GM18498 (cell line): ENCODE measurements around the gene OR5D14.

Experiments
- ATAC-seq: cut with Tn5 transposase; IDR thresholded peaks from one replicate; pipeline ENCODE4 v1.9.1; 2021; ENCODE audit warnings: mild to moderate bottlenecking, moderate library complexity; ENCODE audit not compliant: unreplicated experiment

The OR5D14 gene

DNA sequence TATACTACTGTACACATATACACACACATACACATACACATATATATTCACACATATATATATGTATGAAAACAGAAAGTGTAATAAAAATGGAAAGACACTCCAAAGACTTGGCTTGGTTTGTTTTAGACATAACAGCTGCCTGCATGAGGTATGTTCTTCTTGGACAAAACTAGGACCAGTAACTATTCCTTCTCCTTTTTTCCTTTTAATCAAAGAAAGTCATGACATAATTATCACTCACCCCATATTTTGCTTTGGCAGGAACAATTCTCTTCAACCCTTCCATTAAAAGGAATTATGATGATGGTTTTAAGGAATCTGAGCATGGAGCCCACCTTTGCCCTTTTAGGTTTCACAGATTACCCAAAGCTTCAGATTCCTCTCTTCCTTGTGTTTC lies at the start of gene OR5D14:
Gene OR5D14, plus strand, starts transcription at position 301 of the 400 bp plus-strand sequence. Its CDS starts 0 bp downstream, at position 301.
- ATAC-seq, result no peak

DNA sequence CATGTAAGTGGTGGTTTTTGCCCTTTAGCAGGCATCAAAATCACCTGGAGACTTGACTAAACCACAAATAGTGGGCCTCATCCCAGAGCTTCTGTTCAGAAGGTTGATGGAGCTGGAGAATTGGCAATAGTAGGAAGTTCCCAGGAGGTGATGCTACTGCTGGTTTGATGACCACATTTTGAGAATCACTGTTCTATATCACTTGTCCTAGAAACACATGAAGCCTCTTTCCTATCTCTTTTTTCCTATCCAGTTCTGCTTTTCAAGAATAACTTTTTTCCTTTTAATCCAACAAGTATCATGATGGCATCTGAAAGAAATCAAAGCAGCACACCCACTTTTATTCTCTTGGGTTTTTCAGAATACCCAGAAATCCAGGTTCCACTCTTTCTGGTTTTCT lies 22.2 kb upstream of the OR5D14 start, which contains the start of gene OR5D13:
Gene OR5D13, plus strand, starts transcription at position 301 of the 400 bp plus-strand sequence. Its CDS starts 0 bp downstream, at position 301.
- no peak for ATAC-seq

DNA sequence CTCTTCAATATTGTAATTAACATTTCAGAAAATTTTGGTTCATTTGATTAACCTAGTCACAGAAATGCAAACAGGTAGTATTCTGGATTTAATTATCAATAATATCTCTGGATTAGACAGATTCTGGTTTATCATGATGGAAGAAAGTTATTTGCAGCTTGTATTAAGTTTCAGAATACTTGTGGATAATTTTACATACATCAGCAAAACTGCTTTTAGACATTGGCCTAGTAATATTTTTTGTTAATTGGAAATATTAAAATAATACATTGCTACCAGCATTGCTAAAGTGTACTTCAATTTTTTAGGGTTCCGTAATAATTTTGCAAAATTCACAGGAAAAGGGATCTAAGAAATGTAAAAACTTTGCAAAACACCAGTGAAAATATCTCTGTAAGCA lies 3.8 kb upstream of the OR5D14 start:
- ATAC-seq, result no peak

DNA sequence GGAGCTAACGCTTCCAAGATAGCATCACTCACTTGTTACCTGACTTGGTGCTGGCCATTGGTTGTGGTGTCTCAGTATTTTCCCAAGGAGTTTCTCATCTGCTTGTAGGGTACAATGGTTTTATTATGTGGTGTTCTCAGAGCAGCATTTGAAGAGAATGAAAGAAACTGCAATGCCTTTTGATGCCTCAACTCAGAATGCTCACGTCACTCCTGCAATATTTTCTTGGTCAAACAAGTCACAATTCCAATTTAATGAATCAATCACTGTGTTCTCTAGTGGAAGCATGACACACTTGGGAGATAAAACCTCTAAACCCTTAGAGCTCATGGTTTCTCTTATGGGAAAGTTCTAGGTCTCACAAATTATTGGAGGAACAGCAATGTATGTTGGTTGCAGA lies 2.0 kb upstream of the OR5D14 start:
- ATAC-seq, result no peak

DNA sequence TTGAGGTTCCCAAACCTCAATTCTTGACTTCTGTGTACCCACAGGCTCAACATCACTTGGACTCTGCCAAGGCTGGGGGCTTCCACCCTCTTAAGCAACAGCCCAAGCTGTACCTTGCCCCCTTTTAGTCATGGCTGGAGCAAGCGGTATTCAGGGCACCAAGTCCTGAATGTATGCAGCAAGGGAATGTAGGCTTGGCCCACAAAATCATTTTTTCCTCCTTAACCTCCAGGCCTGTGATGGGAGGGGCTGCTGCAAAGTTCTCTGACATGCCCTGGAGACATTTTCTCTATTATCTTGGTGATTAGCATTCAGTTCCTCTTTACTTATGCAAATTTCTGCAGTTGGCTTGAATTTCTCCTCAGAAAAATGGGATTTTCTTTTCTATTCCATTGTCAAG lies 10.9 kb downstream of the OR5D14 start:
- no peak for ATAC-seq

DNA sequence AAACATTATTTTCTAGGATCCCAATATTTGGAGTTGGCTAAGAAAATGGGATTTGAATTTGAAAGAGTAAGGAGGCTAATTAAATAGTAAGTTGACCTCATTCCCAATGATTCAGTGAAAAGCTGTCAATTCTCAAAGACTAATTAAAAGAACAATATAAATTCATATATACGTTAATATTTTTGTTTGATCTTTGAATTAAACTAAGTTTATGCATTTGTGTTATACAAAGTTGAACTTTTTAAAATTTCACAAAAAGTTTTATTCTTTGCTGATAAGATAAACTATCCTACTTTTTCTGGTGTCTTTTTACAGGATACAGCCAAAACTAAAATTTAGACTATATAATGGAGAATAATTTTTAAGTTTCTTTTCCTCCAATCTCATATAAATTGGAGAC lies 15.7 kb downstream of the OR5D14 start, which contains the start of gene OR5L1:
Gene OR5L1, plus strand, starts transcription at position 301 of the 400 bp plus-strand sequence. CDS start 100 bp downstream, outside the sequence.
- no peak for ATAC-seq

DNA sequence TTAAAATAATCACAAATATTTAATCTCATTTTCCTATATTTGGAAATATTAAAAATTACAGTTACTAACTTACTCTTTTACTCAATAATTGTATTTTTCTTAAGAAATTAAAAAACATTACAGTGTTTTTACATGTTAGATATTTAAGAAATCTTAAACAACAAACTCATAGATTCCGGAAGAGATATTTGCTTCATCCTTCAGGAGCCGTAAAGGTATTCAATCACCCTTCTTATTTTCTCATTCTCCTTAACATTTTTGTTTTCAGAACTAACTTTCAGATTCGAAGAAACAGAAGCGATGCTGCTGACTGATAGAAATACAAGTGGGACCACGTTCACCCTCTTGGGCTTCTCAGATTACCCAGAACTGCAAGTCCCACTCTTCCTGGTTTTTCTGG lies 24.0 kb downstream of the OR5D14 start, which contains the start of gene OR5D18:
Gene OR5D18, plus strand, starts transcription at position 301 of the 400 bp plus-strand sequence. Its CDS starts 0 bp downstream, at position 301.
- ATAC-seq, result no peak

DNA sequence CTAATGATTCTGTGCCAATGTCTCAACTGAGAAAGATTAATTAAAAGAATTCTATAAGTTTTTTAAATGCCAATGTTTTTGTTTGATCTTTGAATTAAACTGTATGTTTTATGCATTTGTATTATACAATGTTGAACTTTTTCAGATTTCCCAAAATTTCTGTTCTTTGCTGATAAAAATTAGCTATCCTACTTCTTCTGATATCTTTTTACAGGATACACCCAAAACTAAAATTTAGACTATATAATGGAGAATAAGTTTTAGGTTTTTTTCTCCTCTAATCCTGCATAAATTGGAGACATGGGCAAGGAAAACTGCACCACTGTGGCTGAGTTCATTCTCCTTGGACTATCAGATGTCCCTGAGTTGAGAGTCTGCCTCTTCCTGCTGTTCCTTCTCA lies 31.6 kb downstream of the OR5D14 start, which contains the start of gene OR5L2:
Gene OR5L2, plus strand, starts transcription at position 301 of the 400 bp plus-strand sequence. Its CDS starts 0 bp downstream, at position 301.
- ATAC-seq, result no peak

DNA sequence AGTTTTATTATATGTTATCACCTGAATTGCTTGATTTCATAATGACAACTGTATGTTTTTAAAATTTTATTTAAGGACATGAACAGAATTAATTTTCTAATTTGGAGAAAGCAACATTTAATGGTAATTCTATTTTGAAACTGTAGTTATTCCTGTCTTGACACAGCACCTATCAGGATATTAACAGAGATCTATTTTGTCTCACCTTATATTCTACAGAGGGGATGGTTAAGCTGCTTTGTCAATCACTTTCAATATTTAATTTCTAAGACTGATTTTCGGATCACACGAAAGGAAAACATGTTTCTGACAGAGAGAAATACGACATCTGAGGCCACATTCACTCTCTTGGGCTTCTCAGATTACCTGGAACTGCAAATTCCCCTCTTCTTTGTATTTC lies 43.1 kb downstream of the OR5D14 start, which contains the start of gene OR5D16:
Gene OR5D16, plus strand, starts transcription at position 301 of the 400 bp plus-strand sequence. Its CDS starts 0 bp downstream, at position 301.
- no peak for ATAC-seq
